ENCODE results near the gene VTA1.
"Not testable (repeated sequence)": the region's sequence is repeated elsewhere in the genome, so short reads cannot be mapped to it uniquely, and the experiment has no call there.

The VTA1 gene

GRCh38 chr6:142146828-142147662 is at the start of gene VTA1, which contains the start of gene NMBR:
Gene VTA1, plus strand, starts transcription at chr6:142147263. Its CDS starts 25 bp downstream, at chr6:142147288.
Gene NMBR, minus strand, starts transcription at chr6:142147122. Its CDS starts 58,464 bp downstream, at chr6:142088658.
- peak; percentile 99 for DNase-seq (ENCODE audit: low spot score)

DNA sequence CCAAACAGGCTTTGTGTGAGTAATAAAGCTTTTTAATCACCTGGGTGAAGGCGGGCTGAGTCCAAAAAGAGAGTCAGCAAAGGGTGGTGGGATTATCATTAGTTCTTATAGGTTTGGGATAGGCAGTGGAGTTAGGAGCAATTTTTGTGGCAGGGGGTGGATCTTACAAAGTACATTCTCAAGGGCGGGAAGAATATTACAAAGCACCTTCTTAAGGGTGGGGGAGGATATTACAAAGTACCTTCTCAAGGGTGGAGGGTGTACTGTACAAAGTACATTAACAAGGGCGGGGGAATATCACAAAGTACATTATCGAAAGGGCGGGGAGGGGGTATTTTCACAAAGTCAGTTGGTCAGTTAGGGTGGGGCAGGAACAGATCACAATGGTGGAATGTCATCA is 42.2 kb upstream of the VTA1 start:
- DNase-seq (ENCODE audit: low spot score), result not testable (repeated sequence)

GRCh38 chr6:142110820-142111219 is 36.2 kb upstream of the VTA1 start:
- not testable (repeated sequence) for DNase-seq (ENCODE audit: low spot score)

DNA sequence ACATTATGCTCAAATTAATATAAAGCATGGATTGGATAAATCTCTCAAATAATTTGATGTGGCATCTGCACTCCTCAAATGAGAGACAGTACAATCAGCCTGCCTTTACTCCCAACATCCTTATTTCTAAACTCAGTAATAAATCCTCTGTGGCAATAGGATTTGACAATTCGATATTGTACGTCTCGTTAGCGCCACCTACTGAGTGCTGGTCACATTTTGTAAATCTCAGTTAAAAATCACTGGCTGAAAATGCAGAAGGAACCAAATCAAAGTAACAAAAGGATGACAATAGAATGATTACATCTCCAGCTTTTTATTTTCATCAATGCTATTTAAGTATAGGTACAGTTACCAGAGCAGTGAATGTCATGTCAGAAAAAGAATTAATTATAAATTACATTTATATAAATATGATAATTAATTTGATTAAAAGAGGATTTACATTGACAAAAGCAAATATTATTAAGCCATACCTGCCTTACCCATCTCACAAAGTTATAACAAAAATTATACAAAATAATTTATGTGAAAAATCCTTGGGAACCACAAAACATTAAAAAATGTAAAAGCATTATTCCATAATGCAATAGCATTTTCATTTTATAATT is 34.5 kb upstream of the VTA1 start:
- peak; percentile 53 for DNase-seq (ENCODE audit: low spot score)

- DNase-seq (ENCODE audit: low spot score), result no peak
These were observed 29.7 kb upstream of the VTA1 start for GRCh38 chr6:142117366-142117765.

DNA sequence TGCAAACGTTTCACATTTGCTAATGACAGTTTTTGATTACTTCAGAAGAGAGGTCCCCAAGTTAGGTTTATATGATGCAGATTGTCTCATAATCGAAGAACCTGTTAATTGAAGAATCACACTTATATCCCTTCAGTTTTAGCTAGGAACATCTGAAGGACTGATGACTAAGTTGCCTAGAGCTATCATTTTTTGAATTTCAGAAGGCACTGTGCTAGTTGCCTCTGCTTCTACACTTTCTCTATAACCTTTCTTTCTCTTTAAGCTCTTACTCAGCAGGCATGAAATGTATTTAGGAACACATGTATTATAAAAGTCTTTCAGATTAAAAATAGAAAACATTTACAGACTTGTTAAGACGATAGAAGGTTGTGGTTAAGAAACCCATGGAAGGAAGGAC is 28.7 kb upstream of the VTA1 start:
- no peak for DNase-seq (ENCODE audit: low spot score)

DNA sequence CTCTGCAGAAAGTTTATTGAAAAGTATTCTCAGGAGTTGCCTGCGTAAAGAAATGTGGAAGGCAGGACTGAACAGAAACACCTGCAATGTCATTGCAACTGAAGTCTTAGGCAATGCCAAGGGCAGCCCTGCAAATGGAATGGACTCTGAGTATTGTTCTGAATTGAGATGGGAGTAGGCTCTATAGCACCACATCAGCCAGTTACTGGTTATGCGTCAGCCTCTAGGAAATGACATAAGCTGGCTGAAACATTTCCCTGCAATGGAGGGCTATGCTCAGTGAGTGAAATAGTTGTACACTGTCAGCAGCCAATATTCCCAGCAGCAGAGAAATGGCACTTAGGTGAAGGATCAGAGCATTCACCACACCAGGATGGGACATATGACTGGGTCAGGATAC is 28.1 kb upstream of the VTA1 start:
- DNase-seq (ENCODE audit: low spot score), result no peak

DNA sequence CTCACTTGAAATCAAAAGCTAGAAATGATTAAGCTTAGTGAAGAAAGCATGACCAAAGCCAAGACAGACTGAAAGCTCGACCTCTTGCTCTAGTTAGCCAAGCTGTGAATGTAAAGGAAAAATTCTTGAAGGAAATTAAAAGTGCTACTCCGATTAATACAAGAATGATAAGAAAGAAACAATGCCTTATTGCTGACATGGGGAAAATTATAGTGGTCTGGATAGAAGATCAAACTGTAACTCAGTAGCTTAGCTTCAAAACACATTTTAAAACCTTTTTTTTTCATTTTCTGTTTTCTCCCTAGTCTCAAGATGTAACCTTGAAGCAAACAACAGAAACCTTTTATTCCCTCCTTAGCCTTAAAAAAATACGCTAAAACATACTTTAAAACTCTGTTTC is 25.7 kb upstream of the VTA1 start:
- DNase-seq (ENCODE audit: low spot score), result no peak

GRCh38 chr6:142130814-142131213 is 16.2 kb upstream of the VTA1 start:
- no peak for DNase-seq (ENCODE audit: low spot score)

DNA sequence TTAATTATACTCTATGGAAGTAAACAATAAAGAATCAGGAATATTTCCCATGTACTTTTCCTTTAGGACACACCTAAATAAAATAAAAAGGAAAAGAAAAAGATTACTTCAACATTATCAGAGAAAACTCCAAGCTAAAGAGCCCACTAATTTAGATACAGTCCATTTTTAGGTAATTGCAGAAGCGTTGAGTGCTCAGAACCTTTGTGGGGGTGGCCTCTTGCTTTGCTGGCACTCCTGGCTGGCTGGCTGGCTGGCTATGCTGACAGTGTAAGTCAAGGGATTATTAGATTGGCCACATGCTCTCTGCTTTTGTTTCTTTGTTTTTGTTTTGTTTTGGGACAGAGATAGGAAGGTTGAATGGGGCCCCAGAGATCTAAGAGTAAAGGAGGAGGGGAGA is 14.4 kb upstream of the VTA1 start, which contains the start of gene GJE1:
TSS of gene GJE1 (plus strand) at position 301 of the 400 bp plus-strand sequence. CDS start 234 bp downstream, outside the sequence.
- no peak for DNase-seq (ENCODE audit: low spot score)

- DNase-seq (ENCODE audit: low spot score), result no peak
These were observed 8.2 kb upstream of the VTA1 start for GRCh38 chr6:142138876-142139275.

GRCh38 chr6:142141531-142141930 is 5.5 kb upstream of the VTA1 start:
- not testable (repeated sequence) for DNase-seq (ENCODE audit: low spot score)

DNA sequence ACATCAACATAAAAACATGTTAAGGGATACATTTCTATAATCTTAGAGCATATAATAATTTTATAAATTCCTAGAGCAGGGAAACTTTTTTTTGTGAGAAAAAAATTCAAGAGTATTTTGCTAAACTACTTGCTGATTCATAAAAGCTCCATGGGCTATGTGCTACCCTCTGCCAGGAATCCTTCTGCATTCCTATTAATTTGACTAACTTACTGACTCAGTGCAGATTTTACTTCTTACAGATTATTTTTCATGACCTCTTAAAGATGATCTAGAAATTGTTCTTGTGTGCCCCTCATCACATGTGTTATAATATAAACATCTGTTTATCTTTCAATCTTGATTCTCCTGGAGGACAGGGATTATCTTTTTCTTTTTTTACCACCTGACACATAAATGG is 5.7 kb downstream of the VTA1 start:
- no peak for DNase-seq (ENCODE audit: low spot score)

DNA sequence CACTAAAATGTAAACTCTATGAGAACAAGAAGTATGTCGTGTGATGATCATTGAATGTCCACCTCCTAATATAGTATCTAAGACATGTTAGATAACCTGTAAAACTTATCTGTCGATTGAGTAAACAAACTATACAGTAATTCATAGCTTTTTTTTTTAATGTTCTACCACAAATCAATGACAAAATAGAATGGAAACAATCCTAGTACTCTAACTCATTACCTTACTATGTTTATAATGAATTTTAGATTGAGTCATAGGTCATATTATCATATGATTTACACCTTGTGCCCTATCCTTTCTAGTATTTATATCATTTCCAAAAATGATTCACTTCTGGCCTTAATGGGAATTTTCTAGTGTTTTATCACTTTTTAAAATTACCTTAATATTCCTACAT is 6.1 kb downstream of the VTA1 start:
- DNase-seq (ENCODE audit: low spot score), result no peak

DNA sequence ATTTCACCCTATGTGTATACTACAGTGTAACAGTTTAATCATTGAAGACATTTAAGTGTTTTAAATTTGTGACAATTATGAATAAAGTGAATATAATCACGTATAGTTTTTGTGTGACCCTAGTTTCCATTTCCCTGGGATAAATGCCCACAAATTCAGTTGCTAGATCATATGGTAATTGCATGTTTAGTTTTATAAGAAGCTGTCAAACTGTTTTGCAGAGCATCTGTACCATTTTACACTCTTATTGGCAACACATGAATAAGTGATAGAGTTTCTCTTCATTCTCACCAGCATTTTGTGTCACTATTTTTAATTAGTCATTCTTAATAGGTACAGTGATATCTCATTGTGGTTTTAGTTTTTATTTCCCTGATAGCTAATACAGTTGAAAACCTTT is 7.3 kb downstream of the VTA1 start:
- DNase-seq (ENCODE audit: low spot score), result no peak

GRCh38 chr6:142155091-142155490 is 8.0 kb downstream of the VTA1 start:
- DNase-seq (ENCODE audit: low spot score), result no peak

DNA sequence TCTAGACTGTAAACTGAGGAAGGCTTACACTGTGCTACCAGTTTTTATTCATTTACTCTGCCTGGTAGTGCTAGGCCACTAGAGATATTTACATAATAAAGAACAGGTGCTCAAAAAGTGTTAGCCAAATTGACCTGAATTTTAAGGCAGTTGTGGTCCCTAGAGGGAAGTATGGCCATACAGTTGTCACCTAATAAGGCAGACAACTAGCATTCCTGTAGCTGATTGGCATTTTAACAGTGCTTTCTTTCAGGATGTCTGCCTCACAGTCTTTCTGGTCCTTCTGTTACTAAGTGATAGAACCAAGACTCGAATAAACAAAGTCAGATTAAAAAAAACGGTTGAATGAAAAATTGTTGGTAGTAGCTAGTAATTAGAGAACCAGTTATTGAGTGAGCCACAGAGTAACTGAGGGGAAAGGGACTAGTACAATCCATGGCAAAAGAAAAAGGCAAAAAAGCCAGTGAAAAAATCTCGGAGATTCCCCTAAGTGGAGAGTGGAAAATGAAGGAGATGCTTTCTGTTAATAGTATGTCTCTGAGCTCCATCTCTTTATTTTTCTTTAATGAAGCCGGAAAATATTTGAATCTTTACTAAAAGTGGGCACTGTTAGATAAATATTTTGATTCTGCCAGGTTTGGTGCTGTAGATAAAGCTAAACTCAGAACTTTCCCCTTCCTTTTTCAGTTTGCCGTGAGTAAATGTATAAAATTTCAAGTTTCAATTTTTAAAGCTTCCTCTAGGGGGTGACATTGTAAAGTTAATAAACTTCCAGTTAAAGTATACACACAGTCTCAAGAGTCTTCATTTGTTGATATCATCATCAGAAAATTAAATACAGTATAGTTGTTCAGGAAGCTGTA is 9.1 kb downstream of the VTA1 start:
- peak; percentile 18 for DNase-seq (ENCODE audit: low spot score)

DNA sequence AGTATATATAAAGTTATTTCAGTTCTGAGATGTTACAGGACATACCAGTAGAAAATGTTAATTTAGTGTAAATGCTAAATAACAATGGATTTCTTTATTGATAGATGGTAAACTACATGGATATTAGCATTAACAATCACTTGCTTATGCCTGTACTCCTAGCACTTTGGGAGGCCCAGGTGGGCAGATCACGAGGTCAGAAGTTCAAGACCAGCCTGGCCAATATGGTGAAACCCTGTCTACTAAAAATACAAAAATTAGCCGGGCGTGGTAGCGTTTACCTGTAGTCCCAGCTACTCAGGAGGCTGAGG is 9.7 kb downstream of the VTA1 start:
- not testable (repeated sequence) for DNase-seq (ENCODE audit: low spot score)

- DNase-seq (ENCODE audit: low spot score), result no peak
These were observed 15.7 kb downstream of the VTA1 start for GRCh38 chr6:142162780-142163179.

DNA sequence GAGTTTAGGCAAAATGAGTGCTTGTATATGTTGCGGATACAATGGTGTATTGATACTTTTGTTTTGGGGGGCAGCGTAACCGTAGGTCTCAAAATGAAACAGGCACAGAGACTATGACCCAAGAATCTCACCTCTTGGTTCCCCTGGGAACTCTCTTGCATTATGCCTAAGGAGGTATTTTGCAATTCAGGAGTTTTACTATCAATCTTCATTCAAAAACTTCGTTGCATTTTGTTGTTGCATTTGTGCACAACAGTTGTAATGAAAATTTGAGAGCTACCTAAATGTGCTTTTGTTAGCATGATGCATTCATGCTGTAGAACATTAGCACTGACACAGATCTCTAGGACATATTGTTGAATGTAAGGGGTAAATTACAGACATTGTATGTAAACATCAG is 18.2 kb downstream of the VTA1 start:
- DNase-seq (ENCODE audit: low spot score), result no peak

DNA sequence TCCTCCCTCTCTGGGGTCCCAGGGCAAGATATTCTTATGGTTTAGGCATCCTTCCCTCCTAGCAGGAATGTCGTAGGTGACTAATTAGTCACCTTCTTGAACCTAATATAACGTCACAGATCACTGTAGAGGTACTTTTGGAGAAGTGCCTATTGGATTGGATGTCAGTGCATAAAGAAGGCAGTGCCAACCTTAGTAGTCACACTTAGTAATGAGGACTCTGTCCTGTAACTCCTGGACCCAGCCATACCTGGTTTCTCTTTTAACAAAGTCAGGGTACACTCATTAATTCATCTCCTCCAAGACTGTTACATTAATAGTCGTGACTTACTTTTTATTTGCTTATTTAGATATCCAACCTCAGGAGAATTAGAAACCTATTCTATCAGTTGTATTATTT is 20.0 kb downstream of the VTA1 start:
- DNase-seq (ENCODE audit: low spot score), result no peak

- DNase-seq (ENCODE audit: low spot score), result no peak
These were observed 20.4 kb downstream of the VTA1 start for GRCh38 chr6:142167486-142167885.

DNA sequence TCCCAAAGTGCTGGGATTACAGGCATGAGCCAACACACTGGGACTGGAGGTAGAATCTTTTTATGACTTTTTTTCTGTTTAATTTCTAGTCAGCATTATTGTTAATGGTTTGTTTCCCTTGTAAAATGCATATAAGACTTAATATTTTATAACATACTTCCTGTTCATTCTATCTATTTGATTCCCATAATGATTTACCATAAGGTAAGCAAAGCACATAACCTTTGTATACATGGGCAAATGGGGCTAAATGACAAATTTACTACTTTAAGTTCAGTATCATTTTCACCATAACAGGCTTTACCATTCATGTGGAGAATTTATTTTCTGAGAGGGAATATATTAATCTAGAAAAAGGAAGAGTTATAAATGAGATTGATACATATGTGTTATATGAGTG is 24.3 kb downstream of the VTA1 start:
- no peak for DNase-seq (ENCODE audit: low spot score)

Measured in globus pallidus (tissue), 1 donor.